ENCODE results near the gene PGAP2. TPM values are rescaled to one million over a fixed set of nuclear protein-coding genes. Genes with fewer than 3 reads are reported as not detected.

PGAP2 gene
- total RNA-seq, 4 donors from 2014 or later, result 55.4 to 81.2 (median 66.7) TPM

DNA sequence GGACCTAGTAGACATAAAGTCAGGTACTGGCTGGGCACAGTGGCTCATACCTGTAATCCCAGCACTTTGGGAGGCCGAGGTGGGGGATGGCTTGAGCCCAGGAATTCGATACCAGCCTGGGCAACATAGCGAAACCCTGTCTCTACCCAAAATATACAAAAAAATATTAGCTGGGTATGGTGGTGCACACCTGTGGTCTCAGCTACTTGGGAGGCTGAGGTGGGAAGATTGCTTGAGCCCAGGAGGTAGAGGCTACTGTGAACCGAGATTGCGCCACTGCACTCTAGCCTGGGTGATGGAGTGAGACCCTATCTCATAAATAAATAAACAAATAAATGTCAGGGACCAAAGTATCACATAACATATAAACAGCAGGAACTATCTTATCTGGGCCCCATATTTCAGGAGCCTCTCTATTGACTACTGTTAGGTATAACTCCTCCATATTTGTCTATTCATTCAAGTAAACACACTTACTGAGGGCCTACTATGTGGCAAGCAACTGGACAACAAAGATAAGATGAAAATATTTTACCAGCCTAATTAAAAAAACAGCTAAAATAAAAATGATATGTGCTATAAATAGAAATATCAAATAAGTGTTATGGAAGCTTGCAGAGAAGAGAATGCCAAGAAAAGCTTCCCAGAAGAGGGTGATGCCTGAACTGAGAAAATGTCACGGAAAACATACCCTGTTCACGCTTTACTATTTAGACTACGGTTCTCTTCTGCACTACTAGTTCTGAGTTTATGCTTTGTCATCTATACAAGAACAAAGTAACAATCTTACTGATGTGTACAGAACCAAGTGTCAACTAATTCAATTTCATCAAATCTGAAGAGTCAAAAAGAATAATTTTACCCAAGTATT lies 13.0 kb upstream of the PGAP2 start:
- Histone ChIP-seq H3K4me1 (peaks cover 25% of the 10 kb centered on the region), H3K36me3 (peaks cover 23% of the 10 kb centered on the region), H3K27me3 (no peaks in the 10 kb centered on the region), H3K4me3 (peak overlapping the region; percentile 82), H3K27ac (no peak overlapping the region), H3K9me3 (no peaks in the 10 kb centered on the region)
- DNase-seq (ENCODE audit: low spot score in 2 of 2), result no peak
- TF ChIP-seq EP300 (IDR thresholded peaks at IDR 0.05), result no peak
- no peak for TF ChIP-seq POLR2A (IDR thresholded peaks at IDR 0.05)
- TF ChIP-seq POLR2AphosphoS5 (IDR thresholded peaks at IDR 0.05), result no peak
- TF ChIP-seq, protein P1, sequence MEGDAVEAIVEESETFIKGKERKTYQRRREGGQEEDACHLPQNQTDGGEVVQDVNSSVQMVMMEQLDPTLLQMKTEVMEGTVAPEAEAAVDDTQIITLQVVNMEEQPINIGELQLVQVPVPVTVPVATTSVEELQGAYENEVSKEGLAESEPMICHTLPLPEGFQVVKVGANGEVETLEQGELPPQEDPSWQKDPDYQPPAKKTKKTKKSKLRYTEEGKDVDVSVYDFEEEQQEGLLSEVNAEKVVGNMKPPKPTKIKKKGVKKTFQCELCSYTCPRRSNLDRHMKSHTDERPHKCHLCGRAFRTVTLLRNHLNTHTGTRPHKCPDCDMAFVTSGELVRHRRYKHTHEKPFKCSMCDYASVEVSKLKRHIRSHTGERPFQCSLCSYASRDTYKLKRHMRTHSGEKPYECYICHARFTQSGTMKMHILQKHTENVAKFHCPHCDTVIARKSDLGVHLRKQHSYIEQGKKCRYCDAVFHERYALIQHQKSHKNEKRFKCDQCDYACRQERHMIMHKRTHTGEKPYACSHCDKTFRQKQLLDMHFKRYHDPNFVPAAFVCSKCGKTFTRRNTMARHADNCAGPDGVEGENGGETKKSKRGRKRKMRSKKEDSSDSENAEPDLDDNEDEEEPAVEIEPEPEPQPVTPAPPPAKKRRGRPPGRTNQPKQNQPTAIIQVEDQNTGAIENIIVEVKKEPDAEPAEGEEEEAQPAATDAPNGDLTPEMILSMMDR (IDR thresholded peaks at IDR 0.05), result no peak
- WGBS, result 77% methylated on average over 8 of the region's 8 CpGs

DNA sequence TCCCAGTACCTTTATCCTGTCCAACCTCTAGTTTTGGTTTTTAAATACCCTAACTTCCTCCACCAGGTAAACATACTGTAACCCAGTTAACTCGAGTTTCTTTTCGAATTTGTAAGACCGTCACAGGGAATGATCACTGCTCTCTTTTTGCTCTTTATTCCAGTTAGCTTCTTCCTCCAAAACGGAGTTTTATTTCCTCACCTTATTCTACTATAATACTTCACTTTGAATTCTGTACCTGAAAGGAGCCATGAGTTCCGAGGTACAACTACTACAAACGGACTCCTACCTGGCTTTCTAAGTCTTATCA lies 12.4 kb upstream of the PGAP2 start:
- no peaks in the 10 kb centered on the region for H3K9me3 ChIP-seq
- no peak overlapping the region for H3K27ac ChIP-seq
- no peak for TF ChIP-seq POLR2AphosphoS5 (IDR thresholded peaks at IDR 0.05)
- TF ChIP-seq EP300 (IDR thresholded peaks at IDR 0.05), result no peak
- no peak for TF ChIP-seq POLR2A (IDR thresholded peaks at IDR 0.05)
- TF ChIP-seq, protein P1 (IDR thresholded peaks at IDR 0.05), result no peak
- no peak for DNase-seq (ENCODE audit: low spot score in 2 of 2)
- 33% methylated on average over 6 of the region's 6 CpGs for WGBS
- H3K4me3 ChIP-seq, result peak overlapping the region; percentile 82
- H3K27me3 ChIP-seq, result no peaks in the 10 kb centered on the region
- H3K4me1 ChIP-seq, result peaks cover 25% of the 10 kb centered on the region
- peaks cover 23% of the 10 kb centered on the region for H3K36me3 ChIP-seq

DNA sequence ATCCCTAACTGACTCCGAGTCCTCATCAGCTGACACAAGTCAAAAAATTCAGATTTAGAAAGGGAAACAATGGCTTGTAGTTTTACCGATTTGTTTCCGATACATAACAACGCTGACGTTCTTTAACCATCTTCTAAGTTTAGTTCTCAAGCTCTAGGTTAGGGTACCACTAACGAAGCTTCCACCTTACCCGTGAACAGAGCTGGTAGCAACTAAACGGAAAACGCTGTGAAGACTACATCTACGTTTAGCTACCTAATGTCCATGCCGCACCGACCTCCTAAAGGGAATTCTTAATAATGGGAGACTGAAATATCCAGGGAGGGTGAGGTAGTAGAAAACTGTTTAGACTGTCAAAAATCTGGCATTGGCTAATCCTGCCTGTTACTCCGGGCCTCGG lies 12.0 kb upstream of the PGAP2 start:
- DNase-seq (ENCODE audit: low spot score in 2 of 2), result no peak
- 10% methylated on average over 14 of the region's 14 CpGs for WGBS
- H3K27me3 ChIP-seq, result no peaks in the 10 kb centered on the region

DNA sequence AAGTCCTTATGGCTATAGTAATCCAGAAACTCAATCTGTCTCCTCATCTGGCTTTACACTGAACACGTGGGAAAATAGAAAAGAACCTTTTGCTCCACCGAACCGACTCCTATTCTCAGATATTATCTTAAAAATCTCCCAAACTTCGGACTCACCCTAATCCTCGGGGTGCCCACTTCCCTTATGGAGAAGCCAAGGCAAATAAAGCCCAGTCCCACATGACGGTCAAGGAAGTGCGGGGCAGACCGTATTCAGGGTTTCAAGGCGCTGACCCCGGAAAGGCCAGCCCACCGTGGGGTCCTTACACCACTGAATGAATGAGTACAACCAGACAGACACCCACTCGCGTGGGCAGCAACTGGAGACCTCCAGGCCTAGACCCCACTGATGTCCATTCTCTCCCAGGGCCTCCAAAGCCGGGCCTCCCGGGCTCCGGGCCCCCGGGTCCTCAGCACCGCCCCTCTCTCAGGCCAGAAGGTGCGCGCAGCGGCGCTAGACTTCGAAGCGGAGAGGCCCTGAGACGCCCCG lies 11.5 kb upstream of the PGAP2 start:
- Histone ChIP-seq H3K4me3 (peak overlapping the region; percentile 82), H3K4me1 (peaks cover 25% of the 10 kb centered on the region), H3K9me3 (no peaks in the 10 kb centered on the region), H3K27ac (peak overlapping the region; percentile 96), H3K27me3 (no peaks in the 10 kb centered on the region), H3K36me3 (peaks cover 18% of the 10 kb centered on the region)
- TF ChIP-seq, protein P1 (IDR thresholded peaks at IDR 0.05), result no peak
- TF ChIP-seq POLR2A (IDR thresholded peaks at IDR 0.05) (no peak), EP300 (IDR thresholded peaks at IDR 0.05) (no peak), POLR2AphosphoS5 (IDR thresholded peaks at IDR 0.05) (no peak)
- WGBS, result 0% methylated on average over 11 of the region's 26 CpGs
- DNase-seq (ENCODE audit: low spot score in 2 of 2), result no peak

More for the DNA sequence above, 12.0 kb upstream of the PGAP2 start:
- Histone ChIP-seq H3K4me3 (peak overlapping the region; percentile 82), H3K9me3 (no peaks in the 10 kb centered on the region), H3K36me3 (peaks cover 23% of the 10 kb centered on the region), H3K4me1 (peaks cover 25% of the 10 kb centered on the region), H3K27ac (no peak overlapping the region)
- TF ChIP-seq, protein P1 (IDR thresholded peaks at IDR 0.05), result no peak
- no peak for TF ChIP-seq POLR2A (IDR thresholded peaks at IDR 0.05)
- TF ChIP-seq EP300 (IDR thresholded peaks at IDR 0.05), result no peak
- no peak for TF ChIP-seq POLR2AphosphoS5 (IDR thresholded peaks at IDR 0.05)

DNA sequence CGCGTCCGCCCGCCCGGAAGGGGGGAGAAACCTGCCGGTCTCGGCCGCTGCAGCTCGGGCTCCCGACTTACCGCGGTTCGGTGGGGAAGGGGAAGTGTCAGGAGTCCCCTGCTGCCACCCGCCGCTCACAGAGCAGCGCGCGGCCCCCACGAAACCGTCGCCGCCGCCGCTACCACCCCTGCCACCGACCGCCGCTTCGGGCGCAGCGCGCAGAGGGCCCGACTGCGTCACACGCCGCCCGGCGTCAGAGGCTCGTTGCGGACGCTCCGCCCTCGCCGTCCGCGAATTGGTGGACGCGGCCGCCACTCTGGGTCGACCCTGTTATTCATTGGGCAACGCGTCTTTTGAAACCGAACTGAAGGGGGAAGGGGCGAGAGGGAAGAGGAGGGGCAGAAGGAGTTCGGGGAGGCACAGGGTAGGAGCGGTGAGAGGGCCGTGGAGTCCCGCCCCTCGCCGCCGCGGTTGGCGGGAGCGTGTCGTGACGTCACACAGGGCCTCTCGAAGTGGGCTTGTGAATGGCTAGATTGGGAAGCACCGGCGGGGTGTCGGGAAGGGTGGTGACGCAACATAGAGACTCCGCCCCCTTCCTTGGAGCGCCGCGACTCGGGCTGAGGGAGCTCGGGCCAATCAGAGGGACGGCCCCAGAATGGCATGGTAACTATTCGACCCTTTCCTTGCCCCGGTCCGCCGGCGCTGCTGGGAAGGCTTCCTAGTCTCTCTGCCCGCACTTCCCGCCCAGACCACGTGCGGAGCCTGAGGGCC lies 10.8 kb upstream of the PGAP2 start, which contains the start of gene NUP98:
TSS of gene NUP98 (minus strand) at position 226 of the 762 bp plus-strand sequence. CDS start 15,437 bp downstream, outside the sequence.
- H3K9me3 ChIP-seq, result no peaks in the 10 kb centered on the region
- peak within 1 kb of the TSS; percentile 82 for H3K4me3 ChIP-seq
- DNase-seq (ENCODE audit: low spot score in 2 of 2), result peak; percentile 99 to 100
- H3K27ac ChIP-seq, result peak within 1 kb of the TSS; percentile 96
- TF ChIP-seq POLR2A (IDR thresholded peaks at IDR 0.05) (peak; percentile 97 to 99), EP300 (IDR thresholded peaks at IDR 0.05) (no peak), POLR2AphosphoS5 (IDR thresholded peaks at IDR 0.05) (peak; percentile 92 to 97 (median 94))
- TF ChIP-seq, protein P1 (IDR thresholded peaks at IDR 0.05), result no peak
- H3K36me3 ChIP-seq, result peaks cover 14% of the 10 kb centered on the region
- peaks cover 22% of the 10 kb centered on the region for H3K4me1 ChIP-seq
- WGBS, result 0% methylated on average over 3 of the region's 86 CpGs
- H3K27me3 ChIP-seq, result no peaks in the 10 kb centered on the region

Measured in suprapubic skin (tissue), 4 donors.